HepG2 (cell line): Measurements from ENCODE around the gene TM9SF3. TPM values are rescaled to one million over a fixed set of nuclear protein-coding genes. Genes with fewer than 3 reads are reported as not detected.

Experiments
- MEIS2 ChIP-seq: sonication (generic); formaldehyde crosslinking; IDR thresholded peaks from 2 replicates; pipeline ENCODE4 v1.9.0; 2021; ENCODE audit warnings: mild to moderate bottlenecking, missing genetic modification reagents
- NFATC3 ChIP-seq: sonication (generic); formaldehyde crosslinking; IDR thresholded peaks from 2 replicates; pipeline ENCODE4 v1.5.1; 2020; ENCODE audit warnings: mild to moderate bottlenecking, missing genetic modification reagents
- PPARG ChIP-seq: conservative IDR thresholded peaks from 2 replicates; pipeline ENCODE4 v1.6.1; 2016; ENCODE audit warnings: missing biosample characterization, missing genetic modification reagents
- SOX13 ChIP-seq, 3 experiments: fragments of 450-650 bp in 1 of 3; sonication (generic) in 1 of 3; formaldehyde crosslinking in 1 of 3; IDR thresholded peaks in 2 of 3; conservative IDR thresholded peaks in 1 of 3; 2 replicates each; pipeline versions ENCODE4 v1.5.0 to v1.6.1; 2016 to 2020; ENCODE audit warnings: antibody characterized with exemption in 1 of 3, mild to moderate bottlenecking in 1 of 3, missing compliant biosample characterization in 1 of 3, missing genetic modification reagents in 1 of 3, moderate library complexity in 1 of 3
- ZBTB38 ChIP-seq: sonication (generic); formaldehyde crosslinking; IDR thresholded peaks from 2 replicates; pipeline ENCODE4 v1.5.1; 2020; ENCODE audit warnings: mild to moderate bottlenecking, missing genetic modification reagents
- ZNF724P ChIP-seq: sonication (generic); formaldehyde crosslinking; IDR thresholded peaks from 2 replicates; pipeline ENCODE4 v1.8.0; 2022; ENCODE audit warnings: missing genetic modification reagents, borderline replicate concordance
- ZNF850 ChIP-seq: sonication (generic); formaldehyde crosslinking; conservative IDR thresholded peaks from 2 replicates; pipeline ENCODE4 v1.9.0; 2021; ENCODE audit warnings: mild to moderate bottlenecking, missing genetic modification reagents
- polyA plus RNA-seq, 8 experiments: library from polyadenylated mRNA; depleted of rRNA in 3 of 8; stranded (reverse) in 7 of 8; unstranded in 1 of 8; fragments of >200 nt; fragmentation: Illumina TruSeq in 4 of 8; extraction: Trizol in 4 of 8; gene quantifications; 2 replicates each; pipeline versions ENCODE4 v1.2.1 to v1.2.3, GENCODE V29; 2011 to 2016; ENCODE audit warnings: low read depth in 4 of 8, missing spikeins in 1 of 8, mixed read lengths in 1 of 8; ENCODE audit not compliant: insufficient read depth in 1 of 8
- total RNA-seq, 5 experiments: library from RNA; depleted of rRNA; stranded (reverse); fragments of >200 nt; fragmentation: Illumina TruSeq; extraction: Trizol; gene quantifications; 2 replicates each; pipeline ENCODE4 v1.2.3, GENCODE V29; 2016; ENCODE audit warnings: low read depth in 1 of 5
- TF ChIP-seq, protein P1 (sequence below): sonication (generic); formaldehyde crosslinking; IDR thresholded peaks from 2 replicates; pipeline ENCODE4 v1.5.0; 2020; ENCODE audit warnings: mild to moderate bottlenecking, missing genetic modification reagents, borderline replicate concordance
- TF ChIP-seq, protein P2 (sequence below): sonication (generic); formaldehyde crosslinking; IDR thresholded peaks from 2 replicates; pipeline ENCODE4 v1.9.0; 2021; ENCODE audit warnings: missing genetic modification reagents, borderline replicate concordance
- TF ChIP-seq, protein P3 (sequence below): IDR thresholded peaks from 2 replicates; pipeline ENCODE4 v1.6.1; 2016; ENCODE audit warnings: mild to moderate bottlenecking
- TF ChIP-seq, protein P4 (sequence below): sonication (generic); formaldehyde crosslinking; IDR thresholded peaks from 2 replicates; pipeline ENCODE4 v1.8.0; 2022; ENCODE audit warnings: missing genetic modification reagents, mild to moderate bottlenecking, moderate library complexity, borderline replicate concordance
- TF ChIP-seq, protein P5 (sequence below): IDR thresholded peaks from 2 replicates; pipeline ENCODE4 v1.6.1; 2016; ENCODE audit warnings: control low read depth

TM9SF3 gene
- total and polyA plus RNA-seq, 2 of the 13 experiments (the other 11 are each of a cell fraction or from before 2014, with no cell fraction given) = 43.8 to 120 TPM

DNA sequence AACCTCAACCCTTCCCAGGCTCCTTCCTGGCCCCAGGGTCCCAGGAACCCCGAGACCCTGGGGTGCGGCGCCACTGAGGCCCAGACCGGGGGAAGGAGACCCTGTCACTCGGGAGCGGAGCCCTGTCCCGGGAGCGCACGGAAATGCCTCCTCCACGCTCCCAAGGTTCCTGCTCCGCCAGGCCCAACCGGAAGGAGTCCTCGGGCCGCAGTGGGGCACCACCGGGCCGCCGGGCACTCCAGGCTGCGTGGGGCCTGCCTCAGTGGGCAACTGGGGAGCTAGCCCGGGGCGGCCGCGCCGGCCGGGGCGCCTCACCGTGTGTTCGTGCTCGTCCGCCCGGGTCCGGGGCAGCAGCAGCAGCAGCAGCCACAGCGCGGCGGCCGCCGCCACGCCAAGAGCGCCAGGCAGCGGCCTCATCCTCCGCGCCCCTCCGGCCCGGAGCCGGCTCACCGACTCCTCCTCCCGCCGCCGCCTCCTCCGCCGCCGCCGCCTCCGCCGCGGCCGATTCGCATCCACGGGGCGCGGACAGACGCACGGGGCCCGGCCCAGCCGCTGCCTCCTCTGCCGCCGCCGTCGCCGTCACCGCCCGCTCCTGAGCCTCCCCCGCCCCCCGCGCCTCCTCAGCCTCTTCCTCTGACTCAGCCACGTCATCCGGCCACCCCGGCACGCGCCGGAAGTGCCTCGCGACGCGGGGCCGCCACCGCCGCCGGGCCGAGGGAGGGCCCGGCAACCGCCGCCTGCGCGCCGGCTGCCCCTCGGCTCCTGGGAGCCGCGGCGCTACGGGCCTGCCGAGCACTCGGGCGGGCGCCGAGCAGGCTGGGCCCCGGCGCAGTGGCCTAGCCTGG lies at the start of gene TM9SF3 (continued):
- TF ChIP-seq, protein P1, sequence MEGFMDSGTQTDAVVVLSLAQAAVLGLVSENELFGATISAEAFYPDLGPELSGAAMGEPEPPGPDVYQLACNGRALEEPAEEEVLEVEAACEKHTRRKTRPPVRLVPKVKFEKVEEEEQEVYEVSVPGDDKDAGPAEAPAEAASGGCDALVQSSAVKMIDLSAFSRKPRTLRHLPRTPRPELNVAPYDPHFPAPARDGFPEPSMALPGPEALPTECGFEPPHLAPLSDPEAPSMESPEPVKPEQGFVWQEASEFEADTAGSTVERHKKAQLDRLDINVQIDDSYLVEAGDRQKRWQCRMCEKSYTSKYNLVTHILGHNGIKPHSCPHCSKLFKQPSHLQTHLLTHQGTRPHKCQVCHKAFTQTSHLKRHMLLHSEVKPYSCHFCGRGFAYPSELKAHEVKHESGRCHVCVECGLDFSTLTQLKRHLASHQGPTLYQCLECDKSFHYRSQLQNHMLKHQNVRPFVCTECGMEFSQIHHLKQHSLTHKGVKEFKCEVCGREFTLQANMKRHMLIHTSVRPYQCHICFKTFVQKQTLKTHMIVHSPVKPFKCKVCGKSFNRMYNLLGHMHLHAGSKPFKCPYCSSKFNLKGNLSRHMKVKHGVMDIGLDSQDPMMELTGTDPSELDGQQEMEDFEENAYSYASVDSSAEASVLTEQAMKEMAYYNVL (CRISPR knock-in tag) = no peak
- no peak for TF ChIP-seq ZNF850 (CRISPR knock-in tag)
- TF ChIP-seq MEIS2 (CRISPR knock-in tag) = 0 out of 2 replicates have a peak, but pooled peaks have one; percentile 17
- no peak for TF ChIP-seq SOX13 (IDR thresholded peaks at IDR 0.05)
- TF ChIP-seq SOX13 (CRISPR knock-in tag; conservative IDR thresholded peaks at IDR 0.05 in 1 of 2, IDR thresholded peaks at IDR 0.05 in 1 of 2) = peak; percentile 6 to 57; a peak in 1 of 4 replicates
- TF ChIP-seq ZNF724P (CRISPR knock-in tag) = 0 out of 2 replicates have a peak, but pooled peaks have one; percentile 13
- TF ChIP-seq, protein P2, sequence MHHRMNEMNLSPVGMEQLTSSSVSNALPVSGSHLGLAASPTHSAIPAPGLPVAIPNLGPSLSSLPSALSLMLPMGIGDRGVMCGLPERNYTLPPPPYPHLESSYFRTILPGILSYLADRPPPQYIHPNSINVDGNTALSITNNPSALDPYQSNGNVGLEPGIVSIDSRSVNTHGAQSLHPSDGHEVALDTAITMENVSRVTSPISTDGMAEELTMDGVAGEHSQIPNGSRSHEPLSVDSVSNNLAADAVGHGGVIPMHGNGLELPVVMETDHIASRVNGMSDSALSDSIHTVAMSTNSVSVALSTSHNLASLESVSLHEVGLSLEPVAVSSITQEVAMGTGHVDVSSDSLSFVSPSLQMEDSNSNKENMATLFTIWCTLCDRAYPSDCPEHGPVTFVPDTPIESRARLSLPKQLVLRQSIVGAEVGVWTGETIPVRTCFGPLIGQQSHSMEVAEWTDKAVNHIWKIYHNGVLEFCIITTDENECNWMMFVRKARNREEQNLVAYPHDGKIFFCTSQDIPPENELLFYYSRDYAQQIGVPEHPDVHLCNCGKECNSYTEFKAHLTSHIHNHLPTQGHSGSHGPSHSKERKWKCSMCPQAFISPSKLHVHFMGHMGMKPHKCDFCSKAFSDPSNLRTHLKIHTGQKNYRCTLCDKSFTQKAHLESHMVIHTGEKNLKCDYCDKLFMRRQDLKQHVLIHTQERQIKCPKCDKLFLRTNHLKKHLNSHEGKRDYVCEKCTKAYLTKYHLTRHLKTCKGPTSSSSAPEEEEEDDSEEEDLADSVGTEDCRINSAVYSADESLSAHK = 0 out of 2 replicates have a peak, but pooled peaks have one; percentile 18
- TF ChIP-seq NFATC3 (CRISPR knock-in tag) = no peak
- TF ChIP-seq, protein P3, sequence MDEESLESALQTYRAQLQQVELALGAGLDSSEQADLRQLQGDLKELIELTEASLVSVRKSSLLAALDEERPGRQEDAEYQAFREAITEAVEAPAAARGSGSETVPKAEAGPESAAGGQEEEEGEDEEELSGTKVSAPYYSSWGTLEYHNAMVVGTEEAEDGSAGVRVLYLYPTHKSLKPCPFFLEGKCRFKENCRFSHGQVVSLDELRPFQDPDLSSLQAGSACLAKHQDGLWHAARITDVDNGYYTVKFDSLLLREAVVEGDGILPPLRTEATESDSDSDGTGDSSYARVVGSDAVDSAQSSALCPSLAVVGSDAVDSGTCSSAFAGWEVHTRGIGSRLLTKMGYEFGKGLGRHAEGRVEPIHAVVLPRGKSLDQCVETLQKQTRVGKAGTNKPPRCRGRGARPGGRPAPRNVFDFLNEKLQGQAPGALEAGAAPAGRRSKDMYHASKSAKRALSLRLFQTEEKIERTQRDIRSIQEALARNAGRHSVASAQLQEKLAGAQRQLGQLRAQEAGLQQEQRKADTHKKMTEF = peak; percentile 58; the same call in 1 of the 2 replicates
- TF ChIP-seq, protein P4, sequence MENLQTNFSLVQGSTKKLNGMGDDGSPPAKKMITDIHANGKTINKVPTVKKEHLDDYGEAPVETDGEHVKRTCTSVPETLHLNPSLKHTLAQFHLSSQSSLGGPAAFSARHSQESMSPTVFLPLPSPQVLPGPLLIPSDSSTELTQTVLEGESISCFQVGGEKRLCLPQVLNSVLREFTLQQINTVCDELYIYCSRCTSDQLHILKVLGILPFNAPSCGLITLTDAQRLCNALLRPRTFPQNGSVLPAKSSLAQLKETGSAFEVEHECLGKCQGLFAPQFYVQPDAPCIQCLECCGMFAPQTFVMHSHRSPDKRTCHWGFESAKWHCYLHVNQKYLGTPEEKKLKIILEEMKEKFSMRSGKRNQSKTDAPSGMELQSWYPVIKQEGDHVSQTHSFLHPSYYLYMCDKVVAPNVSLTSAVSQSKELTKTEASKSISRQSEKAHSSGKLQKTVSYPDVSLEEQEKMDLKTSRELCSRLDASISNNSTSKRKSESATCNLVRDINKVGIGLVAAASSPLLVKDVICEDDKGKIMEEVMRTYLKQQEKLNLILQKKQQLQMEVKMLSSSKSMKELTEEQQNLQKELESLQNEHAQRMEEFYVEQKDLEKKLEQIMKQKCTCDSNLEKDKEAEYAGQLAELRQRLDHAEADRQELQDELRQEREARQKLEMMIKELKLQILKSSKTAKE (CRISPR knock-in tag) = peak; percentile 55; the same call in 1 of the 2 replicates
- no peak for TF ChIP-seq PPARG (CRISPR knock-in tag)
- TF ChIP-seq, protein P5, sequence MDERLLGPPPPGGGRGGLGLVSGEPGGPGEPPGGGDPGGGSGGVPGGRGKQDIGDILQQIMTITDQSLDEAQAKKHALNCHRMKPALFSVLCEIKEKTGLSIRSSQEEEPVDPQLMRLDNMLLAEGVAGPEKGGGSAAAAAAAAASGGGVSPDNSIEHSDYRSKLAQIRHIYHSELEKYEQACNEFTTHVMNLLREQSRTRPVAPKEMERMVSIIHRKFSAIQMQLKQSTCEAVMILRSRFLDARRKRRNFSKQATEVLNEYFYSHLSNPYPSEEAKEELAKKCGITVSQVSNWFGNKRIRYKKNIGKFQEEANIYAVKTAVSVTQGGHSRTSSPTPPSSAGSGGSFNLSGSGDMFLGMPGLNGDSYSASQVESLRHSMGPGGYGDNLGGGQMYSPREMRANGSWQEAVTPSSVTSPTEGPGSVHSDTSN (CRISPR knock-in tag) = no peak
- peak; percentile 28; the same call in 1 of the 2 replicates for TF ChIP-seq ZBTB38 (CRISPR knock-in tag)
